Smooth muscle cell (in vitro differentiated cells): ENCODE measurements around the gene B3GALT6. TPM values are rescaled to one million over a fixed set of nuclear protein-coding genes. Genes with fewer than 3 reads are reported as not detected.

Source experiments
- DNase-seq: peaks from one replicate; lab custom pipeline; 2025; ENCODE audit not compliant: unreplicated experiment; lab: John Stamatoyannopoulos, UW
- H2AFZ ChIP-seq: fragments of 200-600 bp; sonication (generic); 2 replicates; pipeline ENCODE4 v1.6.0; 2016; ENCODE audit warnings: antibody characterized with exemption, low read depth, mild to moderate bottlenecking
- H3F3A ChIP-seq: fragments of 200-600 bp; sonication (generic); 2 replicates; pipeline ENCODE4 v1.6.0; 2017; ENCODE audit warnings: antibody characterized with exemption, low read depth
- H3K27ac ChIP-seq: fragments of 200-600 bp; sonication (generic); 2 replicates; pipeline ENCODE4 v1.5.1; 2016; ENCODE audit warnings: low read depth, mild to moderate bottlenecking
- H3K27me3 ChIP-seq: fragments of 200-600 bp; sonication (generic); 2 replicates; pipeline ENCODE4 v1.6.1; 2016; ENCODE audit warnings: low read depth, mild to moderate bottlenecking
- H3K36me3 ChIP-seq: fragments of 200-600 bp; sonication (generic); 2 replicates; pipeline ENCODE4 v1.5.1; 2016; ENCODE audit warnings: low read depth
- H3K4me1 ChIP-seq: fragments of 200-600 bp; sonication (generic); 2 replicates; pipeline ENCODE4 v1.5.1; 2016; ENCODE audit warnings: low read depth
- H3K4me2 ChIP-seq: fragments of 200-600 bp; sonication (generic); 2 replicates; pipeline ENCODE4 v1.6.0; 2016; ENCODE audit warnings: mild to moderate bottlenecking
- H3K4me3 ChIP-seq: fragments of 200-600 bp; sonication (generic); 2 replicates; pipeline ENCODE4 v1.5.1; 2016; ENCODE audit warnings: mild to moderate bottlenecking
- H3K79me2 ChIP-seq: fragments of 200-600 bp; sonication (generic); 2 replicates; pipeline ENCODE4 v1.6.0; 2016; ENCODE audit warnings: low read depth, mild to moderate bottlenecking
- H3K9ac ChIP-seq: fragments of 200-600 bp; sonication (generic); 2 replicates; pipeline ENCODE4 v1.6.0; 2016; ENCODE audit warnings: low read depth
- H3K9me3 ChIP-seq: fragments of 200-600 bp; sonication (generic); replicated peaks from 2 replicates; pipeline ENCODE4 v1.5.1; 2016; ENCODE audit warnings: low read depth
- H4K20me1 ChIP-seq: fragments of 200-600 bp; sonication (generic); 2 replicates; pipeline ENCODE4 v1.6.0; 2016; ENCODE audit warnings: low read depth
- CTCF ChIP-seq: fragments of 200-600 bp; sonication (generic); IDR thresholded peaks from 2 replicates; pipeline ENCODE4 v1.5.1; 2017; ENCODE audit warnings: borderline replicate concordance, mild to moderate bottlenecking, antibody characterized with exemption; ENCODE audit not compliant: insufficient read depth, poor library complexity, severe bottlenecking
- WGBS: methylation state at CpG from one replicate; pipeline ENCODE4 v1.1.7; 2016; ENCODE audit warnings: low lambda C conversion rate; 5-methylcytosine and 5-hydroxymethylcytosine counted together
- polyA plus RNA-seq: library from polyadenylated mRNA; unstranded; fragments of >200 nt; fragmentation: Nextera tagmentation; extraction: Ambion mirVana; gene quantifications from 2 replicates; pipeline ENCODE4 v1.2.1, GENCODE V29; 2016
- total RNA-seq: library from RNA; depleted of rRNA; stranded (reverse); fragments of >200 nt; gene quantifications from 2 replicates; pipeline ENCODE4 v1.2.3, GENCODE V29; 2014

B3GALT6 gene
- total and polyA plus RNA-seq, 2 experiments from 2014 or later = 15.0 to 33.2 TPM

- no peak for DNase-seq
- TF ChIP-seq CTCF = no peak
- Histone ChIP-seq H3K9ac (no peak overlapping the region), H3K4me1 (no peaks in the 10 kb centered on the region), H3K36me3 (no peaks in the 10 kb centered on the region), H3K4me3 (no peak overlapping the region), H2AFZ (no peak overlapping the region), H3K4me2 (no peak overlapping the region), H3K27ac (no peak overlapping the region), H4K20me1 (peaks cover 61% of the 10 kb centered on the region), H3K27me3 (no peaks in the 10 kb centered on the region), H3K79me2 (no peaks in the 10 kb centered on the region), H3F3A (no peaks in the 10 kb centered on the region), H3K9me3 (no peaks in the 10 kb centered on the region)
- 98% methylated on average over 26 of the region's 26 CpGs for WGBS
Observed at GRCh38 chr1:1255078-1255477, 23.0 kb downstream of the B3GALT6 start.

- 90% methylated on average over 10 of the region's 10 CpGs for WGBS
- TF ChIP-seq CTCF = no peak
- Histone ChIP-seq H3K4me1 (no peaks in the 10 kb centered on the region), H3K4me2 (no peak overlapping the region), H3K36me3 (no peaks in the 10 kb centered on the region), H3F3A (no peaks in the 10 kb centered on the region), H4K20me1 (peaks cover 62% of the 10 kb centered on the region), H3K9ac (no peak overlapping the region), H3K27me3 (no peaks in the 10 kb centered on the region), H3K27ac (no peak overlapping the region), H3K4me3 (no peak overlapping the region), H3K9me3 (no peaks in the 10 kb centered on the region), H3K79me2 (peaks cover 1% of the 10 kb centered on the region), H2AFZ (no peak overlapping the region)
- DNase-seq = no peak
Observed at GRCh38 chr1:1255611-1256010, 23.6 kb downstream of the B3GALT6 start.

- WGBS = 98% methylated on average over 23 of the region's 31 CpGs
- DNase-seq = no peak
- no peaks in the 10 kb centered on the region for H3K27me3 ChIP-seq
Observed at GRCh38 chr1:1256956-1257871, 25.2 kb downstream of the B3GALT6 start.

More at GRCh38 chr1:1256956-1257871, 25.2 kb downstream of the B3GALT6 start:
- Histone ChIP-seq H3K4me2 (no peak overlapping the region), H3K9me3 (no peaks in the 10 kb centered on the region), H3K79me2 (peaks cover 10% of the 10 kb centered on the region), H3K27ac (no peak overlapping the region), H2AFZ (no peak overlapping the region), H3K9ac (no peak overlapping the region), H4K20me1 (peaks cover 73% of the 10 kb centered on the region), H3K4me3 (no peak overlapping the region), H3K4me1 (no peaks in the 10 kb centered on the region), H3F3A (no peaks in the 10 kb centered on the region), H3K36me3 (no peaks in the 10 kb centered on the region)
- TF ChIP-seq CTCF = no peak
